MM.1S (cell line): ENCODE measurements around the gene GRAP.

Experiments
- EZH2phosphoT487 ChIP-seq: fragments of 300-600 bp; sonication (generic); IDR thresholded peaks from 2 replicates; pipeline ENCODE4 v1.6.1; 2018; ENCODE audit warnings: antibody characterized with exemption, low read length
- TF ChIP-seq, protein P1 (sequence below): fragments of 300-600 bp; sonication (generic); IDR thresholded peaks from 2 replicates; pipeline ENCODE4 v1.5.1; 2016; ENCODE audit warnings: antibody characterized with exemption, low read length, mixed read lengths

GRCh38 chr17:18997650-18998196, 49.0 kb downstream of the GRAP start:
- TF ChIP-seq, protein P1, sequence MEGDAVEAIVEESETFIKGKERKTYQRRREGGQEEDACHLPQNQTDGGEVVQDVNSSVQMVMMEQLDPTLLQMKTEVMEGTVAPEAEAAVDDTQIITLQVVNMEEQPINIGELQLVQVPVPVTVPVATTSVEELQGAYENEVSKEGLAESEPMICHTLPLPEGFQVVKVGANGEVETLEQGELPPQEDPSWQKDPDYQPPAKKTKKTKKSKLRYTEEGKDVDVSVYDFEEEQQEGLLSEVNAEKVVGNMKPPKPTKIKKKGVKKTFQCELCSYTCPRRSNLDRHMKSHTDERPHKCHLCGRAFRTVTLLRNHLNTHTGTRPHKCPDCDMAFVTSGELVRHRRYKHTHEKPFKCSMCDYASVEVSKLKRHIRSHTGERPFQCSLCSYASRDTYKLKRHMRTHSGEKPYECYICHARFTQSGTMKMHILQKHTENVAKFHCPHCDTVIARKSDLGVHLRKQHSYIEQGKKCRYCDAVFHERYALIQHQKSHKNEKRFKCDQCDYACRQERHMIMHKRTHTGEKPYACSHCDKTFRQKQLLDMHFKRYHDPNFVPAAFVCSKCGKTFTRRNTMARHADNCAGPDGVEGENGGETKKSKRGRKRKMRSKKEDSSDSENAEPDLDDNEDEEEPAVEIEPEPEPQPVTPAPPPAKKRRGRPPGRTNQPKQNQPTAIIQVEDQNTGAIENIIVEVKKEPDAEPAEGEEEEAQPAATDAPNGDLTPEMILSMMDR = no peak
- TF ChIP-seq EZH2phosphoT487 = no peak
